K562 (cell line): ENCODE data around the gene IKZF4. TPM values are rescaled to one million over a fixed set of nuclear protein-coding genes. Genes with fewer than 3 reads are reported as not detected.
A peak's percentile ranks its signal among the peaks of the same experiment; 100 is the strongest.

Source experiments
- ATAC-seq: fragments of 200-7000 bp; cut with Tn5 transposase; 3 replicates; pipeline ENCODE4 v1.9.1; 2020; ENCODE audit warnings: moderate library complexity
- BruUV-seq: library from RNA; stranded (reverse); fragments of 400-500 nt; replicated peaks from 2 replicates; lab custom pipeline; 2021; lab: Mats Ljungman, UMichigan
- CTCF ChIA-PET: fragments of 300-600 bp; formaldehyde crosslinking; extraction: SDS; loops from one replicate; lab custom pipeline; 2021; ENCODE audit warnings: low intra/inter-chr PET ratio; lab: Yijun Ruan, JAX
- POLR2A ChIA-PET: fragments of 300-600, 350-650 bp; sonication (Branson Sonifier 250); formaldehyde crosslinking; extraction: SDS; loops from one replicate; lab custom pipeline; 2021; ENCODE audit warnings: antibody characterized with exemption, inconsistent platforms; lab: Yijun Ruan, JAX
- DNase-seq, 4 experiments: peaks; one replicate each; pipeline versions ENCODE4 v3.0.0 to v3.0.0-alpha.2; 2011 to 2018; ENCODE audit warnings: low spot score in 3 of 4, mixed read lengths in 3 of 4; ENCODE audit errors: extremely low read depth in 1 of 4
- FAIRE-seq: peaks from 2 replicates; lab custom pipeline; 2011; peaks lifted over from hg19 to GRCh38; lab: Jason Lieb, UNC
- H2AFZ ChIP-seq: 2 replicates; pipeline ENCODE4 v1.6.0; 2011; ENCODE audit warnings: low read depth, low read length, control low read depth, inconsistent platforms
- H3K27ac ChIP-seq: fragments of 200-600 bp; 3 replicates; pipeline ENCODE4 v1.8.0; 2011; ENCODE audit warnings: low read depth, mild to moderate bottlenecking, control low read depth, inconsistent platforms, low read length, moderate library complexity, mixed read lengths; ENCODE audit errors: extremely low read depth
- H3K27me3 ChIP-seq, 2 experiments: fragments of 300-600 bp in 1 of 2; 2 replicates in 1 of 2; 3 replicates in 1 of 2; pipeline versions ENCODE4 v1.6.0 to v1.8.0; 2011; ENCODE audit warnings: inconsistent platforms in 2 of 2, low read length in 2 of 2, mild to moderate bottlenecking in 1 of 2, mixed read lengths in 1 of 2, moderate library complexity in 1 of 2; ENCODE audit not compliant: control insufficient read depth in 2 of 2, insufficient read depth in 2 of 2
- H3K36me3 ChIP-seq: fragments of 300-600 bp; 3 replicates; pipeline ENCODE4 v1.8.0; 2011; ENCODE audit warnings: mild to moderate bottlenecking, low read length, inconsistent platforms; ENCODE audit not compliant: control insufficient read depth, insufficient read depth
- H3K4me1 ChIP-seq, 2 experiments: fragments of 200-600 bp in 1 of 2; replicated peaks in 1 of 2; 2 replicates in 1 of 2; 3 replicates in 1 of 2; pipeline versions ENCODE4 v1.5.1 to v1.8.0; 2011; ENCODE audit warnings: inconsistent platforms in 2 of 2, low read length in 2 of 2, mild to moderate bottlenecking in 1 of 2, mixed read lengths in 1 of 2, moderate library complexity in 1 of 2; ENCODE audit not compliant: control insufficient read depth in 2 of 2, insufficient read depth in 2 of 2
- H3K4me2 ChIP-seq: 2 replicates; pipeline ENCODE4 v1.6.1; 2011; ENCODE audit warnings: low read length, control low read depth, inconsistent platforms, mixed read lengths; ENCODE audit not compliant: insufficient read depth
- H3K4me3 ChIP-seq: fragments of 200-600 bp; sonication (generic), shearing (Covaris generic); 2 replicates; pipeline ENCODE4 v1.5.1; 2016; ENCODE audit warnings: control low read depth, inconsistent platforms
- H3K79me2 ChIP-seq: fragments of 200-600 bp; 3 replicates; pipeline ENCODE4 v1.8.0; 2011; ENCODE audit warnings: low read length, inconsistent platforms; ENCODE audit not compliant: control insufficient read depth, insufficient read depth
- H3K9ac ChIP-seq, 2 experiments: 2 replicates each; pipeline versions ENCODE4 v1.6.0 to v1.6.1; 2011; ENCODE audit warnings: low read depth in 2 of 2, low read length in 2 of 2, control low read depth in 1 of 2, inconsistent platforms in 1 of 2, mild to moderate bottlenecking in 1 of 2, mixed read lengths in 1 of 2; ENCODE audit not compliant: insufficient read depth in 1 of 2
- H3K9me1 ChIP-seq: one replicate; pipeline ENCODE4 v1.6.0; 2011; ENCODE audit warnings: inconsistent platforms, mild to moderate bottlenecking, low read length, moderate library complexity; ENCODE audit not compliant: control insufficient read depth, insufficient read depth
- H3K9me3 ChIP-seq: replicated peaks from 2 replicates; pipeline ENCODE4 v1.5.1; 2011; ENCODE audit warnings: low read depth, low read length, inconsistent platforms; ENCODE audit not compliant: control insufficient read depth, insufficient read depth
- H4K20me1 ChIP-seq: replicated peaks from 2 replicates; pipeline ENCODE4 v1.6.1; 2011; ENCODE audit warnings: low read length, inconsistent platforms, mixed read lengths; ENCODE audit not compliant: control insufficient read depth, insufficient read depth
- CBX2 ChIP-seq: fragments of 200-600 bp; sonication (generic); IDR thresholded peaks from one replicate; pipeline ENCODE4 v1.6.1; 2012; ENCODE audit warnings: mild to moderate bottlenecking, low read length, inconsistent platforms; ENCODE audit not compliant: insufficient read depth, poor library complexity, severe bottlenecking
- EGR1 ChIP-seq: fragments of 450-650 bp; conservative IDR thresholded peaks from 2 replicates; pipeline ENCODE4 v1.6.1; 2017; ENCODE audit warnings: mild to moderate bottlenecking
- FOXO4 ChIP-seq: fragments of 450-650 bp; formaldehyde crosslinking; IDR thresholded peaks from 2 replicates; pipeline ENCODE4 v1.4.0; 2020; ENCODE audit warnings: mild to moderate bottlenecking, moderate library complexity
- LARP7 ChIP-seq: fragments of 450-650 bp; IDR thresholded peaks from 2 replicates; pipeline ENCODE4 v1.6.1; 2016
- NFE2L1 ChIP-seq: fragments of 450-650 bp; IDR thresholded peaks from 2 replicates; pipeline ENCODE4 v1.6.1; 2016; ENCODE audit warnings: missing genetic modification characterization, low read depth, mild to moderate bottlenecking, missing compliant biosample characterization, moderate library complexity, borderline replicate concordance
- NR2C2 ChIP-seq, 2 experiments: fragments of 200-800 bp in 1 of 2; sonication (Bioruptor generic) in 1 of 2; sonication (generic) in 1 of 2; formaldehyde crosslinking in 1 of 2; IDR thresholded peaks; 2 replicates each; pipeline versions ENCODE4 v1.6.1 to v1.8.0; 2016 to 2022; ENCODE audit warnings: mild to moderate bottlenecking in 1 of 2, missing compliant biosample characterization in 1 of 2, missing genetic modification characterization in 1 of 2, missing genetic modification reagents in 1 of 2
- YBX1 ChIP-seq: fragments of 450-650 bp; IDR thresholded peaks from 2 replicates; pipeline ENCODE4 v1.7.1; 2016; ENCODE audit warnings: mild to moderate bottlenecking
- WGBS: fragments of 100-300 bp; shearing (Covaris generic); methylation state at CpG from one replicate; pipeline ENCODE4 v1.1.6; 2016; ENCODE audit warnings: low coverage, mixed read lengths; ENCODE audit not compliant: insufficient coverage; ENCODE audit errors: missing lambda C conversion rate; 5-methylcytosine and 5-hydroxymethylcytosine counted together
- in situ Hi-C: fragments of 300-500 bp; cut with MboI; formaldehyde crosslinking; loops from 4 replicates; pipeline ENCODE4 v1.15.0; 2018; ENCODE audit warnings: inconsistent platforms, mixed read lengths
- intact Hi-C: fragments of 100-400 bp; cut with micrococcal nuclease; formaldehyde crosslinking; loops from 2 replicates; pipeline ENCODE4 v1.14.2; 2022
- polyA plus RNA-seq, 8 experiments: library from polyadenylated mRNA; depleted of rRNA in 4 of 8; stranded (reverse) in 5 of 8; unstranded in 3 of 8; fragments of >200 nt; fragmentation: Nextera tagmentation in 2 of 8; fragmentation: Illumina TruSeq in 1 of 8; extraction: Ambion mirVana in 2 of 8; extraction: Trizol in 1 of 8; gene quantifications; 2 replicates each; pipeline versions ENCODE4 v1.2.1 to v1.2.3, GENCODE V29; 2011 to 2014; ENCODE audit warnings: inconsistent platforms in 1 of 8, missing spikeins in 1 of 8
- total RNA-seq, 7 experiments: library from RNA; depleted of rRNA in 6 of 7; stranded (reverse); fragments of >200 nt in 6 of 7; fragmentation: Illumina TruSeq in 2 of 7; extraction: Trizol in 2 of 7; gene quantifications; 2 replicates each; pipeline versions ENCODE4 v1.2.1 to v1.2.3, GENCODE V29; 2011 to 2021; ENCODE audit warnings: low replicate concordance in 1 of 7
- TF ChIP-seq, protein P1 (sequence below), 2 experiments: fragments of 450-650 bp in 1 of 2; sonication (generic) in 1 of 2; formaldehyde crosslinking in 1 of 2; IDR thresholded peaks; 2 replicates each; pipeline versions ENCODE4 v1.7.1 to v1.9.0; 2016 to 2022; ENCODE audit warnings: inconsistent platforms in 1 of 2, mild to moderate bottlenecking in 1 of 2, missing genetic modification reagents in 1 of 2

Gene IKZF4
- total and polyA plus RNA-seq, 9 of the 15 experiments (the other 6 are each of a cell fraction or from before 2014, with no cell fraction given), result 1.9 to 16.3 (median 3.6) TPM

DNA sequence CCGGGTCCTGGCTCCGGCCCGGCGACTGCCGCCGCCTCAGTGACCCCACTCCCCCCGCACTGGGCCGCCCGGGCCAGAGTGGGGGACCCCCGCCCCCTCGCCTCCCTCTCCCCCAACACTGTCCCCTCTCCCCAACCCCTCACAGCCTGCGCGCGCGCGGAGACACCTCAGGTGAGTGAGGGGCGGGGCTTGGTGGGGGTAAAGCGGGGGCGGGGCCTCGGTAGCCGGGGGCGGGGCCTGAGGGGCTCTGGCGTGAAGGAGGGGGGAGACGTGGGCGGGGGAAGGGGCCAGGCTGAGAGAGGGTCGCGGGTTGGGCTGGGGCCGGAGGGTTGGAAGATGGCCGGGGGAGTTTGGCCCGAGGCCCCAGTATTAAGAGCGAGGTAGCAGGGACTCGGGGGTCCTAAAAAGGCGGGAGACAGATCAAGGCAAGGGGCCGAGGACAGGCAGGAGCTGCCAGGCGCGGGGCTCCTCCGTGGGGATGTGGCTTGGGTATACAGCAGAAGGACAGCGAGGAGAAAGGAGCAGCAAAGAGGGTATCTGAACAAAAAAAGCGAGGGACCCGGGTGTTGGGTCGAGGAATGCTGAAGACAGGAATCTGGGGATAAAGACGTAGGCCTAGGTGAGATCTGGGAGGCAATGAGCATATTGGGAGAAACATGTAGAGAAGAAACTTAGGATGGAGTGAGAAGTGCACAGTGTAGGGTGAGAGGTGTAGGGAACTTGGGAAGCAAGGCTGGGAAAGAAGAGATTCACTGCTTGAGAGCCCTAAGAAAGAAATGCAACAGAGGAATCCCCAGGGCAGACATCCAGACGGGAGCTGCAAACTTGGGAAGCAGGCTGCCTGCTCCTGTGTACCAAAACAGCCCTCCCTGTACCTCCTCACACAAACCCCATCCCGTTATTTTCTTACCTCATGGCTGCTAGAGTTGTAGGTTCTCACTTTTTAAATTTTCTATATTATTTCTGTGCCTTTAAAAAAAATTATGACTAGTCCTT is 13.0 kb upstream of the IKZF4 start:
- peak; percentile 84 for ATAC-seq
- POLR2A ChIA-PET, result interaction anchor here (0.5 to 2.5 kb wide), 6 partner anchors 10 to 194 kb away, joined by 3 to 18 read pairs (median 4); partner anchors contain the start of genes IKZF4 and SUOX
- WGBS, result 27% methylated on average over 11 of the region's 44 CpGs
- Histone ChIP-seq H3K4me2 (peak overlapping the region; percentile 79), H3K9me3 (no peaks in the 10 kb centered on the region), H3K27me3 (no peaks in the 10 kb centered on the region), H3K9me1 (no peaks in the 10 kb centered on the region), H2AFZ (peak overlapping the region; percentile 89), H3K27ac (peak overlapping the region; percentile 80), H4K20me1 (no peaks in the 10 kb centered on the region), H3K36me3 (peaks cover 22% of the 10 kb centered on the region; the same call in 2 of the 3 replicates), H3K9ac (peak overlapping the region; percentile 72 to 88), H3K79me2 (no peaks in the 10 kb centered on the region), H3K4me1 (peaks cover 27 to 33% of the 10 kb centered on the region in 2 experiments), H3K4me3 (peak overlapping the region; percentile 68)
- CTCF ChIA-PET, result no interaction called here
- FAIRE-seq, result no peak
- intact Hi-C loops, result loop anchor here (1.0 kb wide), 1 partner anchor 13 kb away; the partner anchor contains the start of gene IKZF4
- BruUV-seq, result TSS peak; percentile 27
- in situ Hi-C loops, result no loop called here
- DNase-seq, result peak; percentile 64 to 96 (median 92)
- TF ChIP-seq EGR1 (peak; percentile 80), YBX1 (no peak), NFE2L1 (no peak), CBX2 (no peak), NR2C2 (CRISPR knock-in tag; IDR thresholded peaks at IDR 0.05) (no peak), NR2C2 (tag; IDR thresholded peaks at IDR 0.05) (peak; percentile 5; the same call in 1 of the 2 replicates), LARP7 (peak; percentile 64; the same call in 1 of the 2 replicates), FOXO4 (no peak)
- TF ChIP-seq, protein P1, sequence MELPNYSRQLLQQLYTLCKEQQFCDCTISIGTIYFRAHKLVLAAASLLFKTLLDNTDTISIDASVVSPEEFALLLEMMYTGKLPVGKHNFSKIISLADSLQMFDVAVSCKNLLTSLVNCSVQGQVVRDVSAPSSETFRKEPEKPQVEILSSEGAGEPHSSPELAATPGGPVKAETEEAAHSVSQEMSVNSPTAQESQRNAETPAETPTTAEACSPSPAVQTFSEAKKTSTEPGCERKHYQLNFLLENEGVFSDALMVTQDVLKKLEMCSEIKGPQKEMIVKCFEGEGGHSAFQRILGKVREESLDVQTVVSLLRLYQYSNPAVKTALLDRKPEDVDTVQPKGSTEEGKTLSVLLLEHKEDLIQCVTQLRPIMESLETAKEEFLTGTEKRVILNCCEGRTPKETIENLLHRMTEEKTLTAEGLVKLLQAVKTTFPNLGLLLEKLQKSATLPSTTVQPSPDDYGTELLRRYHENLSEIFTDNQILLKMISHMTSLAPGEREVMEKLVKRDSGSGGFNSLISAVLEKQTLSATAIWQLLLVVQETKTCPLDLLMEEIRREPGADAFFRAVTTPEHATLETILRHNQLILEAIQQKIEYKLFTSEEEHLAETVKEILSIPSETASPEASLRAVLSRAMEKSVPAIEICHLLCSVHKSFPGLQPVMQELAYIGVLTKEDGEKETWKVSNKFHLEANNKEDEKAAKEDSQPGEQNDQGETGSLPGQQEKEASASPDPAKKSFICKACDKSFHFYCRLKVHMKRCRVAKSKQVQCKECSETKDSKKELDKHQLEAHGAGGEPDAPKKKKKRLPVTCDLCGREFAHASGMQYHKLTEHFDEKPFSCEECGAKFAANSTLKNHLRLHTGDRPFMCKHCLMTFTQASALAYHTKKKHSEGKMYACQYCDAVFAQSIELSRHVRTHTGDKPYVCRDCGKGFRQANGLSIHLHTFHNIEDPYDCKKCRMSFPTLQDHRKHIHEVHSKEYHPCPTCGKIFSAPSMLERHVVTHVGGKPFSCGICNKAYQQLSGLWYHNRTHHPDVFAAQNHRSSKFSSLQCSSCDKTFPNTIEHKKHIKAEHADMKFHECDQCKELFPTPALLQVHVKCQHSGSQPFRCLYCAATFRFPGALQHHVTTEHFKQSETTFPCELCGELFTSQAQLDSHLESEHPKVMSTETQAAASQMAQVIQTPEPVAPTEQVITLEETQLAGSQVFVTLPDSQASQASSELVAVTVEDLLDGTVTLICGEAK (IDR thresholded peaks at IDR 0.05), result 0 out of 2 replicates have a peak, but pooled peaks have one; percentile 30
- TF ChIP-seq, protein P1 (CRISPR knock-in tag; IDR thresholded peaks at IDR 0.05), result no peak
